Astrocyte (in vitro differentiated cells and primary cell): Measurements from ENCODE around the gene VSTM4. TPM values are rescaled to one million over a fixed set of nuclear protein-coding genes. Genes with fewer than 3 reads are reported as not detected.
A peak's percentile ranks its signal among the peaks of the same experiment; 100 is the strongest.

Experiments
- DNase-seq: peaks from one replicate; pipeline ENCODE4 v3.0.0-alpha.2; 2010; ENCODE audit warnings: low read depth
- FAIRE-seq: peaks from 2 replicates; lab custom pipeline; 2011; peaks lifted over from hg19 to GRCh38; lab: Jason Lieb, UNC
- H2AFZ ChIP-seq: 2 replicates; pipeline ENCODE4 v1.6.0; 2012; ENCODE audit warnings: low read depth, low read length, inconsistent platforms
- H3K27ac ChIP-seq: 2 replicates; pipeline ENCODE4 v1.5.1; 2011; ENCODE audit warnings: low read depth, low read length, inconsistent platforms
- H3K27me3 ChIP-seq: 2 replicates; pipeline ENCODE4 v1.6.0; 2011; ENCODE audit warnings: low read length, inconsistent platforms; ENCODE audit not compliant: insufficient read depth
- H3K36me3 ChIP-seq: 2 replicates; pipeline ENCODE4 v1.5.1; 2011; ENCODE audit warnings: low read length, inconsistent platforms; ENCODE audit not compliant: insufficient read depth
- H3K4me1 ChIP-seq: 2 replicates; pipeline ENCODE4 v1.5.1; 2011; ENCODE audit warnings: low read length, inconsistent platforms; ENCODE audit not compliant: insufficient read depth
- H3K4me2 ChIP-seq: 2 replicates; pipeline ENCODE4 v1.6.0; 2012; ENCODE audit warnings: low read length, inconsistent platforms
- H3K4me3 ChIP-seq: 2 replicates; pipeline ENCODE4 v1.5.1; 2011; ENCODE audit warnings: low read depth, mild to moderate bottlenecking, low read length, inconsistent platforms; ENCODE audit not compliant: insufficient read depth
- H3K79me2 ChIP-seq: 2 replicates; pipeline ENCODE4 v1.6.0; 2012; ENCODE audit warnings: mild to moderate bottlenecking, low read length, inconsistent platforms; ENCODE audit not compliant: insufficient read depth
- H3K9ac ChIP-seq: 2 replicates; pipeline ENCODE4 v1.6.0; 2012; ENCODE audit warnings: mild to moderate bottlenecking, low read length, inconsistent platforms
- H3K9me3 ChIP-seq: 2 replicates; pipeline ENCODE4 v1.5.1; 2012; ENCODE audit warnings: low read depth, mild to moderate bottlenecking, low read length, inconsistent platforms; ENCODE audit not compliant: insufficient read depth
- H4K20me1 ChIP-seq: 2 replicates; pipeline ENCODE4 v1.6.0; 2012; ENCODE audit warnings: low read length, inconsistent platforms; ENCODE audit not compliant: insufficient read depth
- H3K27ac Mint-ChIP-seq: one replicate; pipeline ENCODE4 v1.8.0; 2021; ENCODE audit warnings: mild to moderate bottlenecking, mixed read lengths; ENCODE audit not compliant: unreplicated experiment
- H3K27me3 Mint-ChIP-seq: one replicate; pipeline ENCODE4 v1.8.0; 2021; ENCODE audit warnings: low read depth, mixed read lengths; ENCODE audit not compliant: unreplicated experiment
- H3K36me3 Mint-ChIP-seq: one replicate; pipeline ENCODE4 v1.8.0; 2021; ENCODE audit warnings: low read depth, mixed read lengths; ENCODE audit not compliant: unreplicated experiment
- H3K4me1 Mint-ChIP-seq: one replicate; pipeline ENCODE4 v1.8.0; 2021; ENCODE audit warnings: low read depth, mixed read lengths; ENCODE audit not compliant: unreplicated experiment
- H3K4me3 Mint-ChIP-seq: one replicate; pipeline ENCODE4 v1.8.0; 2021; ENCODE audit warnings: mild to moderate bottlenecking, moderate library complexity, mixed read lengths; ENCODE audit not compliant: unreplicated experiment
- H3K9me3 Mint-ChIP-seq: one replicate; pipeline ENCODE4 v1.8.0; 2021; ENCODE audit warnings: mild to moderate bottlenecking, mixed read lengths; ENCODE audit not compliant: unreplicated experiment
- CTCF ChIP-seq: IDR thresholded peaks from 2 replicates; pipeline ENCODE4 v1.5.1; 2011; ENCODE audit warnings: low read depth, mild to moderate bottlenecking, inconsistent platforms, low read length, moderate library complexity; ENCODE audit not compliant: insufficient read depth
- EZH2 ChIP-seq: IDR thresholded peaks from 2 replicates; pipeline ENCODE4 v1.6.1; 2012; ENCODE audit warnings: mild to moderate bottlenecking, low read length, inconsistent platforms; ENCODE audit not compliant: insufficient read depth
- total RNA-seq: library from RNA; stranded (reverse); gene quantifications from 2 replicates; pipeline ENCODE4 v1.2.1, GENCODE V29; 2021

VSTM4 gene
- total RNA-seq, 1 donor from 2014 or later: 1.1 TPM

DNA sequence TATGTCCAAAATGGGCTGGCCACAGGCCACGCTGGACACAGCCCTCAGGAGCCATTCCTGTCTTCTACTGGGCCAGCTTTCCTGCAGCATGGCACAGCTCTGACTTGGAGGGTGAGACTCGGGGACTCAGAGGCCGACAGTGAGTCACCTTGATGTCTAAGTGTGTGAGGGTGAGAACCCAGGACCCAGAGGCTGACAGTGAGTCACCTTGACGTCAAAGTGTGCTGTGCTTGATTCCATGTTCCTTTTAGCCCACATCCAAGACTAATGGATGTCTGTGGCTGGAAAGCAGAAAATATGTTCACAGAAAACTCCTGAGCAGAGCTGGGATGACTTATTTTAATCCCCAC, 24.5 kb upstream of the VSTM4 start:
- Histone ChIP-seq H3K9ac (peak overlapping the region; percentile 84), H3K27ac (peak overlapping the region; percentile 98), H3K4me2 (peak overlapping the region; percentile 78), H3K27me3 (no peaks in the 10 kb centered on the region), H4K20me1 (no peaks in the 10 kb centered on the region), H3K4me1 (peaks cover 40% of the 10 kb centered on the region), H3K4me3 (no peak overlapping the region), H3K79me2 (no peaks in the 10 kb centered on the region), H3K36me3 (no peaks in the 10 kb centered on the region), H2AFZ (no peak overlapping the region), H3K9me3 (no peaks in the 10 kb centered on the region)
- DNase-seq (peak; percentile 96), FAIRE-seq (peak; percentile 69)
- TF ChIP-seq CTCF (no peak), EZH2 (no peak)
- Mint-ChIP-seq H3K27me3 (peaks cover 6% of the 10 kb centered on the region), H3K27ac (peak overlapping the region; percentile 79), H3K36me3 (no peaks in the 10 kb centered on the region), H3K9me3 (no peaks in the 10 kb centered on the region), H3K4me3 (no peak overlapping the region), H3K4me1 (peaks cover 26% of the 10 kb centered on the region)

DNA sequence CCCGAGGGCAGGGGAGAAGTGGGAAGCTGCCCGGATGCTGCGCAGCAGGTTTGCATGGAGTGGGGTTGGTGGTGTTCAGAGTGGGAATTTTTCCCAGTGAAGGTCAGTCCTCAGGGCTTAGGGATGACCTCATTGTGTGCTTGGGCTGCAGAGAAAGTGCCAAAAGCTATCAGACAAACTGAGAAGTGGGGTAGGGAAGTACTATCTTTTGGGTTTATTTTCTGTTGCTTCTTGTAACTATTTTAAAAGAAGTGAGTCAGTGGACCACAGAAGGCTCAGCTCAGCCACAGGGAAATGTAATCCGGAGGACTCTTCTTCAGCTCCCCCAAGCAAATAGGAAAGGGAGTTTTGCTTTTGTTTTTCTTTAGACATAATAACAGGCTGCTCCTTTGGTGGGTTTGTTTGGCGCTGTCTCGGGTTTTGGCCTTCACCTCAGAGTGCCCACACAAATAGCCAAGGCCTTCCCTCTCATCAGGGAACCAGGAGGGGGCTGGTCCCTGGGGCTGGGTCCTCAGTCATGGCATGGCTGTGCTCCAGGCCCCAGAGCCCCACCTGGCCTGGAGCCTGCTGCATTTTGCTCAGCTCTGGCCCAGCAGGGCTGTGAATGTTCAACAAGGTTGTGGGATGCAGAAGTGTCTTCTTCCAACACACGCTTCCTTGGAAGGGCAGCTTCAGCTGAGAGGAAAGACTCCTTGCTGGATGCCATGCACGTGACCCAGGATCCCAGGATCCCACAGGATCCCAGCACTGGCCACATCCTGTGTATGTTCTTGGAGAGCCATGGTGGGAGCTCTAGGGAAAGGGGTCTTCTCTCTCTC, 23.9 kb upstream of the VSTM4 start:
- no peaks in the 10 kb centered on the region for H3K9me3 Mint-ChIP-seq
- FAIRE-seq: peak; percentile 49
- peak overlapping the region; percentile 84 for H3K9ac ChIP-seq
- no peaks in the 10 kb centered on the region for H3K36me3 ChIP-seq
- H4K20me1 ChIP-seq: no peaks in the 10 kb centered on the region
- no peaks in the 10 kb centered on the region for H3K36me3 Mint-ChIP-seq
- H3K4me2 ChIP-seq: peak overlapping the region; percentile 78
- no peaks in the 10 kb centered on the region for H3K27me3 ChIP-seq
- no peaks in the 10 kb centered on the region for H3K9me3 ChIP-seq
- peak; percentile 84 for DNase-seq
- no peak overlapping the region for H2AFZ ChIP-seq
- H3K27me3 Mint-ChIP-seq: peaks cover 6% of the 10 kb centered on the region
- TF ChIP-seq EZH2: no peak
- no peak for TF ChIP-seq CTCF
- no peaks in the 10 kb centered on the region for H3K79me2 ChIP-seq
- peaks cover 40% of the 10 kb centered on the region for H3K4me1 ChIP-seq
- H3K27ac ChIP-seq: peak overlapping the region; percentile 98
- H3K27ac Mint-ChIP-seq: peak overlapping the region; percentile 79
- H3K4me1 Mint-ChIP-seq: peaks cover 26% of the 10 kb centered on the region
- no peak overlapping the region for H3K4me3 Mint-ChIP-seq
- peak overlapping the region; percentile 27 for H3K4me3 ChIP-seq

DNA sequence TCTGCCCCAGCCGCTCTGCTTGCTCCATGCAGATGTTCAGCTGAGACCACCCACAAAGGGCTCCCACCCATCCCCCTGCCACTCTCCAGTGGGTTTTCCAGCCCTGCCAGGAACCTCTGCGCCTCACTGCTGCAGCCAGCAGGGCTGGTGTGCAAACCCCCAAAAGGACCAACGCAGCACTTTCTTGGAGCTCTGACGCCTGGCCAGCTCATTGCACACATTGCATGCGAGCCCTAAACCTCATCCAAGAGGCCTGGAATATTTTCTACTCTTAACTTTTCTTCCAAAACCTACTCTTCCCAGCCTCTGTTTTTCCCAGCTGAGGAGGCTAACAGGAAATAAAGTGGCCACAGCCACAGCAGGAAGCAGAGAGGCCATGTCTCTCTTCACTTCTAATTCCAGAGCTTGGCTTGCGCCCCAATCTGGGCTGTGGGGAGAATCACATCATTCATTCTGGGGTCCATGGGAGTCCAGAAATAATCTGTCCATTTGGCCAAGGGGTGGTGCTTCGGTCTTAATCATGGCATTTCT, 23.1 kb upstream of the VSTM4 start:
- H3K4me1 Mint-ChIP-seq: peaks cover 26% of the 10 kb centered on the region

More for the DNA sequence above, 23.1 kb upstream of the VSTM4 start:
- H3K27me3 Mint-ChIP-seq: peaks cover 6% of the 10 kb centered on the region
- Histone ChIP-seq H3K9ac (peak overlapping the region; percentile 84), H3K27me3 (no peaks in the 10 kb centered on the region), H3K4me1 (peaks cover 40% of the 10 kb centered on the region), H4K20me1 (no peaks in the 10 kb centered on the region), H3K79me2 (no peaks in the 10 kb centered on the region), H3K27ac (peak overlapping the region; percentile 98), H3K4me2 (peak overlapping the region; percentile 78), H3K36me3 (no peaks in the 10 kb centered on the region), H3K9me3 (no peaks in the 10 kb centered on the region), H2AFZ (no peak overlapping the region), H3K4me3 (no peak overlapping the region)
- peak; percentile 60 for DNase-seq
- H3K27ac Mint-ChIP-seq: peak overlapping the region; percentile 29
- FAIRE-seq: no peak
- no peak overlapping the region for H3K4me3 Mint-ChIP-seq
- H3K9me3 Mint-ChIP-seq: no peaks in the 10 kb centered on the region
- TF ChIP-seq EZH2 (no peak), CTCF (no peak)
- H3K36me3 Mint-ChIP-seq: no peaks in the 10 kb centered on the region
